Tibial nerve (tissue), 4 donors: Measurements from ENCODE around the gene IMPACT.

Source experiments
- EP300 ChIP-seq, 2 donors: sonication (generic); formaldehyde crosslinking; IDR thresholded peaks; one replicate each; pipeline ENCODE4 v1.6.1; 2017; ENCODE audit warnings: antibody characterized with exemption in 2 of 2, mild to moderate bottlenecking in 1 of 2
- TF ChIP-seq, protein P1 (sequence below), 5 experiments: fragments of 200-600 bp in 3 of 5; fragments of 450-650 bp in 2 of 5; sonication (generic) in 3 of 5; IDR thresholded peaks; one replicate each; pipeline ENCODE4 v1.5.1; 2016 to 2019; ENCODE audit warnings: antibody characterized with exemption in 5 of 5, mild to moderate bottlenecking in 3 of 5, moderate library complexity in 2 of 5

DNA sequence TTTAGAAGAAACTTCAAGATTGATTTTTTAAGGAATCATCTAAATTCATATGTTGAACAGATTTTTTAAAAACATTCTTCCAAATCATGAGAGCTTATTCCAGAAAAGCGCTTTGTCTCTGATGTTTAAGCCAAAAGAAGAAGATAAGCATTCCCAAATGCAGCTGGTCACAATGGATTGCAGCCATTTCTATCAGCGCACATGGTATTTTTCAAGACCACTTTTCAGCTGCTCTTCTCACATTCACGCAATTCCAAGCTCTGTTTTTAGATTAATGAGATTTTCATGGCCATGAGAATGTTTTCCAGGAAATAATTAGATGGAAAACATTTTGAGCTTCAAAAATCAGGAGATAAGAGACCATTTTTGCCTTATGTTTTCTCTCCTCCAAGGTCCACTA lies 37.5 kb upstream of the IMPACT start:
- TF ChIP-seq, protein P1, sequence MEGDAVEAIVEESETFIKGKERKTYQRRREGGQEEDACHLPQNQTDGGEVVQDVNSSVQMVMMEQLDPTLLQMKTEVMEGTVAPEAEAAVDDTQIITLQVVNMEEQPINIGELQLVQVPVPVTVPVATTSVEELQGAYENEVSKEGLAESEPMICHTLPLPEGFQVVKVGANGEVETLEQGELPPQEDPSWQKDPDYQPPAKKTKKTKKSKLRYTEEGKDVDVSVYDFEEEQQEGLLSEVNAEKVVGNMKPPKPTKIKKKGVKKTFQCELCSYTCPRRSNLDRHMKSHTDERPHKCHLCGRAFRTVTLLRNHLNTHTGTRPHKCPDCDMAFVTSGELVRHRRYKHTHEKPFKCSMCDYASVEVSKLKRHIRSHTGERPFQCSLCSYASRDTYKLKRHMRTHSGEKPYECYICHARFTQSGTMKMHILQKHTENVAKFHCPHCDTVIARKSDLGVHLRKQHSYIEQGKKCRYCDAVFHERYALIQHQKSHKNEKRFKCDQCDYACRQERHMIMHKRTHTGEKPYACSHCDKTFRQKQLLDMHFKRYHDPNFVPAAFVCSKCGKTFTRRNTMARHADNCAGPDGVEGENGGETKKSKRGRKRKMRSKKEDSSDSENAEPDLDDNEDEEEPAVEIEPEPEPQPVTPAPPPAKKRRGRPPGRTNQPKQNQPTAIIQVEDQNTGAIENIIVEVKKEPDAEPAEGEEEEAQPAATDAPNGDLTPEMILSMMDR (IDR thresholded peaks at IDR 0.05): no peak
- TF ChIP-seq EP300 (IDR thresholded peaks at IDR 0.05): no peak
